GM21390 (cell line): ENCODE results near the gene BTBD3.

Experiments used
- ATAC-seq: cut with Tn5 transposase; IDR thresholded peaks from one replicate; pipeline ENCODE4 v1.9.1; 2021; ENCODE audit not compliant: unreplicated experiment

BTBD3 gene

DNA sequence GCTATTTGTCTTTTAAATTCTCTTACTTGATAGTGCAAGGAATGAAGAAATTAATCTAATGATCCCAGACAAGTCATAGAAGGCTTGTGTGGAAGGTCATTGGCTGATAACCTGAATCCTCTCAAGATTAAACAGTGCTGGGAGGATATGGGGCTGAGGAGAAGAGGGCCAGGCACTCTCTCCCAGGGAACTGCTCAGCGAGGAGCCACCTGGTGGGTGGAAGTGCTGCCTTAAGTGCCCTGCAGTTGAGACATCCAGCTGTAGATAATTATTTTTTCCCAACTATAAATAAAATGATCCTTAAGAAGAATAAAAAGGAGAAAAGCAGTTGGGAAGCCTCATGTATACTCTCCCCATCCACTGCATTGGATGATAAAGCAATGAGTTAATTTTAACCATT is 47.9 kb downstream of the BTBD3 start:
- no peak for ATAC-seq

DNA sequence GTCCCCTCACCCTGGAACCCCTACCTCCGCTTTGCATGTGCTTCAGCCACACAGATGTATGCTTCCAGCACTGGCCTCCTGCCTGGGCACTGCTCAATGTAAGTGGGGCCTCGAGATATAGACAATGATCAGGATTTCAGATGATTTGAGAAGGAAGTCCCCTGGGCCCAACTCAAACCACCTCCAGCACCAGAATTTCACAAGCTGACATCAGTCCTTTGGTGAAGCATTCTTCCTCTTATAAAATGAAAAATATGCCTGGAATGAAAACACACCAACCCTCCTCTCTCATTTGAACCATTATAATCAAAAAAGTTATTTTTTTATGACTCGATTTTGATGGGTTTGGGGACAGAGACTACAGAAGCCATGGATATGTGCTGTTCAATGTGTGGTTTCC is 48.5 kb downstream of the BTBD3 start:
- ATAC-seq = no peak

DNA sequence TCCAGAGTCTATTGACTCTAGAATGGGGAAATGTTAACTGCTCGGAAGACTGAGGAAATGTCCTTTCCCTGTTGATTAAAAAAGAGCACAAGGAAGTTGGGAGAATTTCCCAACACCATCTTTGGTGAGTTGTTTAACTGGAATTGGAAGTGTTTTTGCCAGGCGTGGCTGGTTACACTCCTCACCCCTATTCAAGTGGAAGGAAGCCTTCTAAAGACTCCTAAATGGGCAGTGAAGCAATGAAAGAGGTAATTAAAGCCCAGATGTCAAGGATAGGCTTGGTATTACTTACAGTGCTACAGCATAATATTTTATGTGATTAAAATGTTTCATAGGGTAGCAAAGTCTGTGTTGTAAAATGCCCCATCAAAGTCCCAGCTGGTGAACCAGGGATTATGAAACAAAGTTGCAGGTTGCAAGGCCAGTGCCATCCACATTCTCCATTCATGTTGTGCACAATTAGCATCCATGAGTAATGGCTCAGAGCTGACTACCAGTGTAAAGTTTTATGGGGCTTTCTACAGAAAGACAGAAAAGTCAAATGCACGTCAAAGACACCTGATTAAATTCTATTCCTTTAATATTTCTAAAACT is 52.6 kb downstream of the BTBD3 start:
- no peak for ATAC-seq

DNA sequence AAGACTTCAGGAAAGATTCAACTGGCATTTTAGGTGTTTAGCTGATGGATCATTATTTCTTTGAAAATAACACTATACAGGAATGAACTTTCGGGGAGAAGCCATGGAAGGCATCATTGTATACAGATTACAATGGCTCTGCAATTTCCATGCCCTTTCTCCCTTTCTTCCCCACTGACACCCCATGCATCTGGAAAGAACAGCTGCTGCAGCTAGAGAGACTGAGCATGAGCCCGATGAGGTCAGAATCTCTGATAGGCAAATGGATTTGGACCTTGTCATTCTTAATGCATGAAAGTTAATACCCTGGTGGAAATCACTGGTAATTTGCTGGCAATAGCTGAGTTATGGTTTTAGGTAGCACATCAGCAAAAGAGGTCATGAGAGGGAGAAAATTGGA is 54.8 kb downstream of the BTBD3 start:
- ATAC-seq = no peak
